ENCODE results near the gene RBM47.

DNA sequence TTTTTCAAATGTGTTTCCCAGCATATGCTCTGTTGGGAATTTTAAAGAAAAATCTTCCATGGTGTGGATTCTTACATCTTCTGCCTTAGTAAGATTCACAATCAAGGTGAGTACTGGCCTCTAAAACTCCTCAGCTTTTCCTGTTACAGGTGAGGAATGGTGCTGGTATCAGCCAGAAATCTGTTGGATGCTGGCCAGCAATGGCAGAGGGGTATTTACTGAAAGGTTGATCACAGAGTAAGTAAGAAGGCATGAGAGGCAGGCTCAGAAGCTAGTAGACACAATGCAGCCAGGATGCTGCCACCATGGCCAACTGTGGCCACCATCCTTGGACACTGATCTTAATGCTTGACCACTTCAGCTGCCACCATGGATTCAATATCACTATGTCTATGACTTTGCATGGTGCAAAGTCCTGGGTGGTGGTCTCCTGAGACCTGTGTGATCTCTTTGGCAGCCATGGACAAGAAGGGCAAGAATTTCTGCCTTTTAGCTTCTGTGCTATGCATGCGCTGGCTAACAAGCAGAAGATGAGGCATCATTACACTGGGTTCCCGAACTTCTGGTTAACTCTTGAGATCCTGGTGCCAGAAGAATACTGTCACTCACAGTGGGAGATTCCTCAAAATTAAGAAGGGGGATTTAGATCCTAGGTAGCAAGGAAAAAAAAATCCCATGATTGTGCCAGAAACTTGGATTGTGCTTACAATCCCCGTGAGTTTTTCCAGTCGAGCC is 234.3 kb downstream of the RBM47 start:
- TF ChIP-seq, protein P1, sequence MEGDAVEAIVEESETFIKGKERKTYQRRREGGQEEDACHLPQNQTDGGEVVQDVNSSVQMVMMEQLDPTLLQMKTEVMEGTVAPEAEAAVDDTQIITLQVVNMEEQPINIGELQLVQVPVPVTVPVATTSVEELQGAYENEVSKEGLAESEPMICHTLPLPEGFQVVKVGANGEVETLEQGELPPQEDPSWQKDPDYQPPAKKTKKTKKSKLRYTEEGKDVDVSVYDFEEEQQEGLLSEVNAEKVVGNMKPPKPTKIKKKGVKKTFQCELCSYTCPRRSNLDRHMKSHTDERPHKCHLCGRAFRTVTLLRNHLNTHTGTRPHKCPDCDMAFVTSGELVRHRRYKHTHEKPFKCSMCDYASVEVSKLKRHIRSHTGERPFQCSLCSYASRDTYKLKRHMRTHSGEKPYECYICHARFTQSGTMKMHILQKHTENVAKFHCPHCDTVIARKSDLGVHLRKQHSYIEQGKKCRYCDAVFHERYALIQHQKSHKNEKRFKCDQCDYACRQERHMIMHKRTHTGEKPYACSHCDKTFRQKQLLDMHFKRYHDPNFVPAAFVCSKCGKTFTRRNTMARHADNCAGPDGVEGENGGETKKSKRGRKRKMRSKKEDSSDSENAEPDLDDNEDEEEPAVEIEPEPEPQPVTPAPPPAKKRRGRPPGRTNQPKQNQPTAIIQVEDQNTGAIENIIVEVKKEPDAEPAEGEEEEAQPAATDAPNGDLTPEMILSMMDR (IDR thresholded peaks at IDR 0.05) = no peak
- no peak for TF ChIP-seq EZH2 (IDR thresholded peaks at IDR 0.05; ENCODE audit: borderline replicate concordance, insufficient read depth, low read depth, low read length, poor library complexity, severe bottlenecking)

Data from B cell (primary cell).